DND-41 (cell line): Measurements from ENCODE around the gene ACOX3.

Experiments
- ATAC-seq: fragments of 200-7000 bp; cut with Tn5 transposase; 3 replicates; pipeline ENCODE4 v1.9.1; 2021; ENCODE audit warnings: low read depth; ENCODE audit not compliant: insufficient read depth
- DNase-seq: peaks from one replicate; pipeline ENCODE4 v3.0.0-alpha.2; 2020
- H2AFZ ChIP-seq: 2 replicates; pipeline ENCODE4 v1.6.0; 2012; ENCODE audit warnings: low read depth, low read length
- H3K27ac ChIP-seq: 2 replicates; pipeline ENCODE4 v1.5.1; 2012; ENCODE audit warnings: low read length, inconsistent platforms
- H3K27me3 ChIP-seq: fragments of 200-600 bp; sonication (generic); 2 replicates; pipeline ENCODE4 v1.6.0; 2012; ENCODE audit warnings: low read length, mild to moderate bottlenecking, inconsistent platforms; ENCODE audit not compliant: insufficient read depth, poor library complexity
- H3K36me3 ChIP-seq: 2 replicates; pipeline ENCODE4 v1.5.1; 2012; ENCODE audit warnings: low read length, inconsistent platforms; ENCODE audit not compliant: insufficient read depth
- H3K4me1 ChIP-seq: 2 replicates; pipeline ENCODE4 v1.5.1; 2012; ENCODE audit warnings: mild to moderate bottlenecking, low read length; ENCODE audit not compliant: insufficient read depth
- H3K4me2 ChIP-seq: 2 replicates; pipeline ENCODE4 v1.6.0; 2012; ENCODE audit warnings: mild to moderate bottlenecking, moderate library complexity, low read length, inconsistent platforms; ENCODE audit not compliant: insufficient read depth
- H3K4me3 ChIP-seq, 2 experiments: fragments of 200-600 bp in 1 of 2; shearing (Covaris generic) in 1 of 2; 2 replicates each; pipeline ENCODE4 v1.5.1; 2012 to 2016; ENCODE audit warnings: inconsistent platforms in 2 of 2, low read length in 2 of 2, mild to moderate bottlenecking in 2 of 2, low read depth in 1 of 2, moderate library complexity in 1 of 2
- H3K79me2 ChIP-seq: 2 replicates; pipeline ENCODE4 v1.6.0; 2012; ENCODE audit warnings: low read length, inconsistent platforms; ENCODE audit not compliant: insufficient read depth
- H3K9ac ChIP-seq: 2 replicates; pipeline ENCODE4 v1.6.0; 2012; ENCODE audit warnings: low read depth, mild to moderate bottlenecking, inconsistent platforms, low read length, moderate library complexity
- H3K9me3 ChIP-seq: 2 replicates; pipeline ENCODE4 v1.5.1; 2012; ENCODE audit warnings: low read length, moderate library complexity, mild to moderate bottlenecking, inconsistent platforms; ENCODE audit not compliant: insufficient read depth, severe bottlenecking
- H4K20me1 ChIP-seq: 2 replicates; pipeline ENCODE4 v1.6.0; 2012; ENCODE audit warnings: low read length; ENCODE audit not compliant: insufficient read depth
- CTCF ChIP-seq: IDR thresholded peaks from 2 replicates; pipeline ENCODE4 v1.5.1; 2012; ENCODE audit warnings: borderline replicate concordance, low read length, moderate library complexity, mild to moderate bottlenecking; ENCODE audit not compliant: poor library complexity, severe bottlenecking; ENCODE audit errors: extremely low read depth
- EZH2 ChIP-seq: IDR thresholded peaks from 3 replicates; pipeline ENCODE4 v1.6.1; 2012; ENCODE audit warnings: borderline replicate concordance, low read depth, mild to moderate bottlenecking, moderate library complexity, low read length, inconsistent platforms; ENCODE audit not compliant: severe bottlenecking

The ACOX3 gene

GRCh38 chr4:8403173-8403753 is 37.3 kb downstream of the ACOX3 start:
- ATAC-seq (peak; percentile 92), DNase-seq (peak; percentile 66)
- no peak overlapping the region for H3K4me3 ChIP-seq
- TF ChIP-seq CTCF (peak; percentile 89), EZH2 (no peak)
- no peaks in the 10 kb centered on the region for H3K4me1 ChIP-seq
- H3K4me2 ChIP-seq = no peak overlapping the region
- H2AFZ ChIP-seq = no peak overlapping the region
- H3K27me3 ChIP-seq = no peaks in the 10 kb centered on the region
- no peak overlapping the region for H3K9ac ChIP-seq
- no peaks in the 10 kb centered on the region for H3K79me2 ChIP-seq
- no peak overlapping the region for H3K27ac ChIP-seq
- H3K36me3 ChIP-seq = peaks cover 19% of the 10 kb centered on the region
- peaks cover 3% of the 10 kb centered on the region; the same call in 1 of the 2 replicates for H4K20me1 ChIP-seq
- H3K9me3 ChIP-seq = no peaks in the 10 kb centered on the region

GRCh38 chr4:8402640-8403039 is 37.9 kb downstream of the ACOX3 start:
- H3K9ac ChIP-seq = no peak overlapping the region
- no peak overlapping the region for H2AFZ ChIP-seq
- no peaks in the 10 kb centered on the region for H3K79me2 ChIP-seq
- peaks cover 3% of the 10 kb centered on the region; the same call in 1 of the 2 replicates for H4K20me1 ChIP-seq
- no peak for DNase-seq
- ATAC-seq = no peak
- H3K4me1 ChIP-seq = no peaks in the 10 kb centered on the region
- no peak overlapping the region for H3K4me2 ChIP-seq
- H3K9me3 ChIP-seq = no peaks in the 10 kb centered on the region
- peaks cover 18% of the 10 kb centered on the region for H3K36me3 ChIP-seq
- no peak overlapping the region for H3K4me3 ChIP-seq
- no peaks in the 10 kb centered on the region for H3K27me3 ChIP-seq
- H3K27ac ChIP-seq = no peak overlapping the region
- no peak for TF ChIP-seq EZH2
- TF ChIP-seq CTCF = no peak

- Histone ChIP-seq H3K79me2 (no peaks in the 10 kb centered on the region), H4K20me1 (peaks cover 3% of the 10 kb centered on the region; the same call in 1 of the 2 replicates), H2AFZ (no peak overlapping the region), H3K9me3 (no peaks in the 10 kb centered on the region), H3K27me3 (no peaks in the 10 kb centered on the region), H3K4me1 (no peaks in the 10 kb centered on the region), H3K27ac (no peak overlapping the region), H3K4me3 (no peak overlapping the region), H3K9ac (no peak overlapping the region), H3K36me3 (peaks cover 14% of the 10 kb centered on the region), H3K4me2 (no peak overlapping the region)
- DNase-seq (no peak), ATAC-seq (no peak)
- no peak for TF ChIP-seq CTCF
- no peak for TF ChIP-seq EZH2
Observed at GRCh38 chr4:8402181-8402597, 38.3 kb downstream of the ACOX3 start.

- no peak overlapping the region for H3K4me2 ChIP-seq
- no peak overlapping the region for H3K9ac ChIP-seq
- no peak overlapping the region for H3K4me3 ChIP-seq
- no peak overlapping the region for H2AFZ ChIP-seq
- no peaks in the 10 kb centered on the region for H3K9me3 ChIP-seq
- ATAC-seq = no peak
- no peaks in the 10 kb centered on the region for H3K27me3 ChIP-seq
- no peaks in the 10 kb centered on the region for H3K4me1 ChIP-seq
- peaks cover 3% of the 10 kb centered on the region; the same call in 1 of the 2 replicates for H4K20me1 ChIP-seq
- H3K27ac ChIP-seq = no peak overlapping the region
- DNase-seq = no peak
- peaks cover 14% of the 10 kb centered on the region for H3K36me3 ChIP-seq
- H3K79me2 ChIP-seq = no peaks in the 10 kb centered on the region
- TF ChIP-seq CTCF (no peak), EZH2 (no peak)
Observed at GRCh38 chr4:8401665-8402064, 38.9 kb downstream of the ACOX3 start.
